Upper lobe of right lung (tissue), 1 donor: ENCODE measurements around the gene ZNF385A. TPM values are rescaled to one million over a fixed set of nuclear protein-coding genes. Genes with fewer than 3 reads are reported as not detected.

Experiments used
- ATAC-seq: fragments of 200-7000 bp; cut with Tn5 transposase; one replicate; pipeline ENCODE4 v1.9.1; 2020; ENCODE audit warnings: mild to moderate bottlenecking, moderate library complexity
- DNase-seq: peaks from one replicate; pipeline ENCODE4 v3.0.0-alpha.2; 2020
- H3K27ac ChIP-seq: fragments of 200-600 bp; one replicate; pipeline ENCODE4 v1.8.0; 2022
- H3K27me3 ChIP-seq: fragments of 200-600 bp; one replicate; pipeline ENCODE4 v1.8.0; 2022; ENCODE audit warnings: mild to moderate bottlenecking
- H3K36me3 ChIP-seq: fragments of 200-600 bp; one replicate; pipeline ENCODE4 v1.8.0; 2022
- H3K4me1 ChIP-seq: fragments of 200-600 bp; one replicate; pipeline ENCODE4 v1.8.0; 2022
- H3K4me3 ChIP-seq: fragments of 200-600 bp; one replicate; pipeline ENCODE4 v1.8.0; 2022; ENCODE audit warnings: mild to moderate bottlenecking
- H3K9me3 ChIP-seq: fragments of 200-600 bp; one replicate; pipeline ENCODE4 v1.8.0; 2022
- intact Hi-C: fragments of 100-400 bp; cut with DNase I; formaldehyde crosslinking; loops from one replicate; pipeline ENCODE4 v1.11.0; 2022
- total RNA-seq: library from RNA; stranded (reverse); fragmentation: NEBNext Ultra II Directional; extraction: Animal tissue kit (Norgen Biotek cat#: 25700); gene quantifications from one replicate; pipeline ENCODE4 v1.2.1, GENCODE V29; 2021
- TF ChIP-seq, protein P1 (sequence below): fragments of 200-600 bp; IDR thresholded peaks from one replicate; pipeline ENCODE4 v1.8.0; 2022; ENCODE audit warnings: antibody characterized with exemption
- donor health status: DM: no; HTN: yes; CAD: no; lungs with severe emphysema.

ZNF385A gene
- total RNA-seq, 1 donor from 2014 or later, result 26.6 TPM

DNA sequence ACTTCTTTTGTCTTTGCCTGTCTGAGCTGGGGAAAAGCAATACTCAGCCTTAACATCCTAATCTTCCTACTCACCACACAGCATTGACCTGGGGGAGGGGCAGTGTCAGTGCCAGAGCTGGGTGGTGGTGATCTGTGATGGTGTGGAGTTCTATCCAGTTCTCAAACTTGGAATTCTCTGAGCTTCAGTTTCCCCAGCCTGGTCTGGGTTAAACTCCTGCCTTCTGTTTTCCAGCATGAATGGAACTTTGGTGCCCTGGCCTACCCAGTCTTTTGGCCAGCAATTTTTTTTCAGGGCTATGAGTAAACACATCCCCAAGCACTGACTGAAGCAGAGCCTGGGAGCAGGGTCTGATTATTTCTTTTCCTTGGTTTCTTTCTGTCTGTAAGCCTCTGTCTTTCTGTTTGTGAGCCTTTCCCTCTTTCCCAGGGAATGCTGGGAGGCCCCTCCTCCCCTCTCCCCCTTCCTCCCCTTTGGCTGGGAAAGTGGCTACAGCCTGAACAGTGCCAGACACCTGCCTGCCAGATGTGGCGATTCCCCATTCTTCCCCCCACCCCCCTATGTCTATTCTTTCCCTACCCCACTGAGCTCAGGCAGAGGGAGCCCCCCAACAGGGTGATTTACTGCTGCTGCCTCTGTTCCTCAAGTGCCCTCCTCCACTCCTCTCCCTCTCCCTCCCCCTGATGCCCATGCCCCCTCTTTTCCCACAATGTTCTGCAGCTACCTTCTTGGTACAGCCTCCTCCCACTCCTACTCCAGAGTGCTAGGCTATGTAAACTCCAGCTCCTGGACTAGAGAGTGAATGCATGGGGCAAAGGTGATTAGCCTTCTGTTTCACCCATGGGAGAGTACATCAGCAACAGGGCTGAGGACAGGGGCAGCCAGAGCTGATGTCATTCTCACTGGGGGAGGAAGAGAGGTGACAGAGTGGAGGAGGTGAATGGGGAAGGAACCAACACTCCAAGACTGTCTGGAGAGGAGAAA, 31.4 kb downstream of the ZNF385A start:
- Histone ChIP-seq H3K27ac (peak overlapping the region; percentile 47), H3K9me3 (no peaks in the 10 kb centered on the region), H3K36me3 (peaks cover 34% of the 10 kb centered on the region), H3K4me1 (peaks cover 32% of the 10 kb centered on the region), H3K4me3 (no peak overlapping the region), H3K27me3 (no peaks in the 10 kb centered on the region)
- DNase-seq (no peak), ATAC-seq (peak; percentile 72)
- intact Hi-C loops, result no loop called here
- TF ChIP-seq, protein P1, sequence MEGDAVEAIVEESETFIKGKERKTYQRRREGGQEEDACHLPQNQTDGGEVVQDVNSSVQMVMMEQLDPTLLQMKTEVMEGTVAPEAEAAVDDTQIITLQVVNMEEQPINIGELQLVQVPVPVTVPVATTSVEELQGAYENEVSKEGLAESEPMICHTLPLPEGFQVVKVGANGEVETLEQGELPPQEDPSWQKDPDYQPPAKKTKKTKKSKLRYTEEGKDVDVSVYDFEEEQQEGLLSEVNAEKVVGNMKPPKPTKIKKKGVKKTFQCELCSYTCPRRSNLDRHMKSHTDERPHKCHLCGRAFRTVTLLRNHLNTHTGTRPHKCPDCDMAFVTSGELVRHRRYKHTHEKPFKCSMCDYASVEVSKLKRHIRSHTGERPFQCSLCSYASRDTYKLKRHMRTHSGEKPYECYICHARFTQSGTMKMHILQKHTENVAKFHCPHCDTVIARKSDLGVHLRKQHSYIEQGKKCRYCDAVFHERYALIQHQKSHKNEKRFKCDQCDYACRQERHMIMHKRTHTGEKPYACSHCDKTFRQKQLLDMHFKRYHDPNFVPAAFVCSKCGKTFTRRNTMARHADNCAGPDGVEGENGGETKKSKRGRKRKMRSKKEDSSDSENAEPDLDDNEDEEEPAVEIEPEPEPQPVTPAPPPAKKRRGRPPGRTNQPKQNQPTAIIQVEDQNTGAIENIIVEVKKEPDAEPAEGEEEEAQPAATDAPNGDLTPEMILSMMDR, result no peak

DNA sequence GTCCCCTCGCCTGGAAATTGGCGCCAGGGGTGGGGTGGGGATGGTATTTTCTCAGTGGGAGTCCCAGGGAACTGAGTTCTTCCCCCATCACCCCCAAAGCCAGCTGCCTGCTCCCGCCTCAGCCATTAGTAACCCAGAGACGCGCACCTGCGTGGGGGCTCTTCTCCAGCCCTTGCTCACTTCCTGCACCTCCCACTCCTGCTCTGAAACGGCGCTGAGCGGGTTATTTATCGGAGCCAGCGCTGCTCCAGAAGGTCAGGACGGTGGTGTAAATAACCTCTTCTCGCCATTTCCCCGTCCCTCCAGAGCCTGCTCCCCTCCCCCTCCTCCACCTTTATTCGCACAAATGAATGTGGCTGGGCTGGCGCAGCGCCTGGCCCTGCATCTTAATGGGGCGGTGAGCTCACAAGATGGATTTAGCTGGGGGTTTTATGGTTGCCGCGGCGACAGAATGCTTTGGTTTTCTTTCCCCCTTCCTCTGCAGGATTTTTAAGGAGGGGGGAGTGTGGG, 32.5 kb downstream of the ZNF385A start:
- Histone ChIP-seq H3K27ac (peak overlapping the region; percentile 47), H3K27me3 (no peaks in the 10 kb centered on the region), H3K36me3 (peaks cover 45% of the 10 kb centered on the region), H3K4me1 (peaks cover 28% of the 10 kb centered on the region), H3K4me3 (no peak overlapping the region), H3K9me3 (no peaks in the 10 kb centered on the region)
- TF ChIP-seq, protein P1, result no peak
- ATAC-seq (peak; percentile 54), DNase-seq (peak; percentile 84)
- intact Hi-C loops, result no loop called here

GRCh38 chr12:54351341-54351740, 33.2 kb downstream of the ZNF385A start:
- intact Hi-C loops, result no loop called here
- Histone ChIP-seq H3K36me3 (peaks cover 53% of the 10 kb centered on the region), H3K4me1 (peaks cover 28% of the 10 kb centered on the region), H3K27ac (peak overlapping the region; percentile 30), H3K4me3 (no peak overlapping the region), H3K27me3 (no peaks in the 10 kb centered on the region), H3K9me3 (no peaks in the 10 kb centered on the region)
- ATAC-seq (no peak), DNase-seq (no peak)
- TF ChIP-seq, protein P1, result no peak

GRCh38 chr12:54350743-54351142, 33.8 kb downstream of the ZNF385A start:
- intact Hi-C loops, result no loop called here
- TF ChIP-seq, protein P1, result no peak
- Histone ChIP-seq H3K9me3 (no peaks in the 10 kb centered on the region), H3K36me3 (peaks cover 59% of the 10 kb centered on the region), H3K27me3 (no peaks in the 10 kb centered on the region), H3K4me3 (no peak overlapping the region), H3K27ac (peak overlapping the region; percentile 30), H3K4me1 (peaks cover 23% of the 10 kb centered on the region)
- DNase-seq (no peak), ATAC-seq (peak; percentile 54)

DNA sequence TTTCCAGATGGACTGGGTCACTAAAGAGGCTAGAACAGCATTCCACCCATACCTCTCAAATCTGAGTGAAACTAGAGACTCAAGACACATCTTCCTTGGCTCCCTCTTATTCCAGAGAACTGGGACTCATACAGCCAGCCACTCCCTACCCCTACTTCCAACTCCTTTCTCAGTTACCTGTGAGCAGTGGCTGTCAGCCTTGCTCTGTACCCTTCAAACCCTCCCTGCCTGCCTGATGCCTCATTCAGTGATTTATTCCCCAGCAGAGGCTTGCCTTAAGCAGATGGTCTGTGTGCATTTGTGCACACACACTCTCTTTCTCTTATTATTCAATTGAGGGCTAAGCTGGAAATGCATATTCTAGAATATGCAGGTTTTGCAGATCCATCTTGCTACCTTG, 34.9 kb downstream of the ZNF385A start:
- TF ChIP-seq, protein P1, result no peak
- H3K27ac ChIP-seq, result no peak overlapping the region
- ATAC-seq, result no peak
- peaks cover 23% of the 10 kb centered on the region for H3K4me1 ChIP-seq
- intact Hi-C loops, result no loop called here
- no peaks in the 10 kb centered on the region for H3K27me3 ChIP-seq
- H3K9me3 ChIP-seq, result no peaks in the 10 kb centered on the region
- no peak overlapping the region for H3K4me3 ChIP-seq
- DNase-seq, result no peak
- H3K36me3 ChIP-seq, result peaks cover 69% of the 10 kb centered on the region
